HepG2 (cell line): ENCODE data around the gene SLC16A13. TPM values are rescaled to one million over a fixed set of nuclear protein-coding genes. Genes with fewer than 3 reads are reported as not detected.

Source experiments
- ATAC-seq: fragments of 200-7000 bp; cut with Tn5 transposase; 3 replicates; pipeline ENCODE4 v1.9.1; 2020; ENCODE audit warnings: mild to moderate bottlenecking, moderate library complexity
- BruUV-seq: library from RNA; stranded (reverse); fragments of 400-500 nt; replicated peaks from 2 replicates; lab custom pipeline; 2021; lab: Mats Ljungman, UMichigan
- CTCF ChIA-PET: fragments of 300-600 bp; formaldehyde crosslinking; extraction: SDS; loops from one replicate; lab custom pipeline; 2021; ENCODE audit warnings: low total read pairs, inconsistent platforms, low intra/inter-chr PET ratio; lab: Yijun Ruan, JAX
- POLR2A ChIA-PET: fragments of 350-600 bp; sonication (Branson Sonifier 250); formaldehyde crosslinking; loops from one replicate; lab custom pipeline; 2020; ENCODE audit warnings: antibody characterized with exemption, inconsistent platforms; lab: Yijun Ruan, JAX
- DNase-seq: peaks from one replicate; pipeline ENCODE4 v3.0.0-alpha.2; 2015; ENCODE audit warnings: low spot score
- FAIRE-seq: peaks from 3 replicates; lab custom pipeline; 2011; peaks lifted over from hg19 to GRCh38; lab: Jason Lieb, UNC
- H2AFZ ChIP-seq: one replicate; pipeline ENCODE4 v1.6.1; 2011; ENCODE audit warnings: low read length, inconsistent platforms
- H3K27ac ChIP-seq: fragments of 300-600 bp; 3 replicates; pipeline ENCODE4 v1.8.0; 2011; ENCODE audit warnings: mixed run types, mild to moderate bottlenecking, mixed read lengths, low read length, inconsistent platforms; ENCODE audit not compliant: insufficient read depth; ENCODE audit errors: extremely low read length
- H3K27me3 ChIP-seq, 2 experiments: fragments of 200-600 bp in 1 of 2; 2 replicates in 1 of 2; 3 replicates in 1 of 2; pipeline versions ENCODE4 v1.6.0 to v1.8.0; 2011; ENCODE audit warnings: low read length in 2 of 2, mild to moderate bottlenecking in 2 of 2, moderate library complexity in 2 of 2, inconsistent platforms in 1 of 2; ENCODE audit not compliant: insufficient read depth in 2 of 2, control insufficient read depth in 1 of 2
- H3K36me3 ChIP-seq, 2 experiments: fragments of 200-600 bp in 1 of 2; replicated peaks in 1 of 2; 2 replicates in 1 of 2; 3 replicates in 1 of 2; pipeline versions ENCODE4 v1.5.1 to v1.8.0; 2011; ENCODE audit warnings: low read length in 2 of 2, inconsistent platforms in 1 of 2; ENCODE audit not compliant: insufficient read depth in 2 of 2, control insufficient read depth in 1 of 2
- H3K4me1 ChIP-seq: 2 replicates; pipeline ENCODE4 v1.5.1; 2012; ENCODE audit warnings: low read length, inconsistent platforms; ENCODE audit not compliant: insufficient read depth
- H3K4me2 ChIP-seq: 2 replicates; pipeline ENCODE4 v1.6.0; 2011; ENCODE audit warnings: low read depth, low read length, inconsistent platforms
- H3K4me3 ChIP-seq, 3 experiments: fragments of 200-600 bp in 1 of 3; sonication (generic), shearing (Covaris generic) in 1 of 3; replicated peaks in 1 of 3; 2 replicates each; pipeline ENCODE4 v1.5.1; 2011 to 2016; ENCODE audit warnings: low read length in 3 of 3, inconsistent platforms in 2 of 3, low read depth in 2 of 3, mild to moderate bottlenecking in 2 of 3, control low read depth in 1 of 3, mixed read lengths in 1 of 3; ENCODE audit not compliant: insufficient read depth in 1 of 3
- H3K79me2 ChIP-seq: one replicate; pipeline ENCODE4 v1.6.1; 2011; ENCODE audit warnings: low read length, inconsistent platforms; ENCODE audit not compliant: insufficient read depth
- H3K9ac ChIP-seq: 2 replicates; pipeline ENCODE4 v1.6.0; 2011; ENCODE audit warnings: mild to moderate bottlenecking, low read depth, low read length, inconsistent platforms; ENCODE audit not compliant: insufficient read depth
- H3K9me3 ChIP-seq: 2 replicates; pipeline ENCODE4 v1.5.1; 2012; ENCODE audit warnings: mild to moderate bottlenecking, low read length
- H4K20me1 ChIP-seq: 2 replicates; pipeline ENCODE4 v1.6.0; 2011; ENCODE audit warnings: inconsistent platforms, mild to moderate bottlenecking, low read length, moderate library complexity; ENCODE audit not compliant: insufficient read depth
- CENPBD1 ChIP-seq: sonication (generic); formaldehyde crosslinking; IDR thresholded peaks from 2 replicates; pipeline ENCODE4 v1.8.0; 2022; ENCODE audit warnings: missing genetic modification reagents, low read depth, mild to moderate bottlenecking, borderline replicate concordance
- FOXM1 ChIP-seq: sonication (generic); formaldehyde crosslinking; IDR thresholded peaks from 2 replicates; pipeline ENCODE4 v1.5.0; 2020; ENCODE audit warnings: missing genetic modification reagents
- GATA4 ChIP-seq: sonication (generic); IDR thresholded peaks from 2 replicates; pipeline ENCODE4 v1.6.1; 2016; ENCODE audit warnings: antibody characterized with exemption, low read depth, borderline replicate concordance
- KLF15 ChIP-seq: sonication (generic); formaldehyde crosslinking; IDR thresholded peaks from 2 replicates; pipeline ENCODE4 v1.8.1; 2023; ENCODE audit warnings: borderline replicate concordance, mild to moderate bottlenecking, inconsistent platforms, missing genetic modification reagents, mixed read lengths
- NR0B2 ChIP-seq: sonication (generic); formaldehyde crosslinking; IDR thresholded peaks from 2 replicates; pipeline ENCODE4 v1.4.0; 2020; ENCODE audit warnings: mild to moderate bottlenecking, missing genetic modification reagents
- TRIM24 ChIP-seq: sonication (generic); formaldehyde crosslinking; IDR thresholded peaks from 2 replicates; pipeline ENCODE4 v1.8.0; 2022; ENCODE audit warnings: mild to moderate bottlenecking, missing genetic modification reagents
- ZHX2 ChIP-seq, 2 experiments: sonication (generic) in 1 of 2; formaldehyde crosslinking in 1 of 2; IDR thresholded peaks; 2 replicates each; pipeline versions ENCODE4 v1.6.1 to v1.9.0; 2014 to 2022; ENCODE audit warnings: antibody characterized with exemption in 1 of 2, borderline replicate concordance in 1 of 2, inconsistent platforms in 1 of 2, low read depth in 1 of 2, missing genetic modification reagents in 1 of 2
- ZNF224 ChIP-seq: sonication (generic); formaldehyde crosslinking; IDR thresholded peaks from 2 replicates; pipeline ENCODE4 v1.5.0; 2020; ENCODE audit warnings: mild to moderate bottlenecking, missing genetic modification reagents
- ZNF264 ChIP-seq: sonication (generic); formaldehyde crosslinking; IDR thresholded peaks from 2 replicates; pipeline ENCODE4 v1.4.0; 2020; ENCODE audit warnings: missing genetic modification reagents
- ZNF451 ChIP-seq: sonication (generic); formaldehyde crosslinking; IDR thresholded peaks from 2 replicates; pipeline ENCODE4 v1.5.0; 2020; ENCODE audit warnings: mild to moderate bottlenecking, missing genetic modification reagents
- ZNF556 ChIP-seq: sonication (generic); formaldehyde crosslinking; IDR thresholded peaks from 2 replicates; pipeline ENCODE4 v1.4.0; 2020; ENCODE audit warnings: mild to moderate bottlenecking, missing genetic modification reagents, borderline replicate concordance
- ZNF615 ChIP-seq: sonication (generic); formaldehyde crosslinking; IDR thresholded peaks from 2 replicates; pipeline ENCODE4 v1.5.0; 2020; ENCODE audit warnings: mild to moderate bottlenecking, missing genetic modification reagents, borderline replicate concordance
- WGBS: methylation state at CpG from one replicate; pipeline ENCODE4 v1.1.6; 2017; ENCODE audit warnings: low lambda C conversion rate; 5-methylcytosine and 5-hydroxymethylcytosine counted together
- in situ Hi-C: cut with HindIII; loops from 2 replicates; pipeline ENCODE4 v1.10.0; 2017; ENCODE audit warnings: low pct_unique_long_range_greater_than_20kb; ENCODE audit not compliant: extremely low pct_ligation_motif_present
- intact Hi-C: fragments of 100-400 bp; cut with micrococcal nuclease; formaldehyde crosslinking; loops from one replicate; pipeline ENCODE4 v1.10.0; 2022; ENCODE audit not compliant: unreplicated experiment
- polyA plus RNA-seq, 8 experiments: library from polyadenylated mRNA; depleted of rRNA in 3 of 8; stranded (reverse) in 7 of 8; unstranded in 1 of 8; fragments of >200 nt; fragmentation: Illumina TruSeq in 4 of 8; extraction: Trizol in 4 of 8; gene quantifications; 2 replicates each; pipeline versions ENCODE4 v1.2.1 to v1.2.3, GENCODE V29; 2011 to 2016; ENCODE audit warnings: low read depth in 4 of 8, missing spikeins in 1 of 8, mixed read lengths in 1 of 8; ENCODE audit not compliant: insufficient read depth in 1 of 8
- total RNA-seq, 5 experiments: library from RNA; depleted of rRNA; stranded (reverse); fragments of >200 nt; fragmentation: Illumina TruSeq; extraction: Trizol; gene quantifications; 2 replicates each; pipeline ENCODE4 v1.2.3, GENCODE V29; 2016; ENCODE audit warnings: low read depth in 1 of 5

The SLC16A13 gene
- total and polyA plus RNA-seq, 2 of the 13 experiments (the other 11 are each of a cell fraction or from before 2014, with no cell fraction given), result 2.2 to 3.0 TPM

- BruUV-seq, result no TSS peak
- in situ Hi-C loops, result loop anchor here (10.0 kb wide), 1 partner anchor 354 kb away; no protein-coding TSS in a partner anchor
- no peak for TF ChIP-seq TRIM24 (CRISPR knock-in tag)
- no peak for TF ChIP-seq ZHX2 (IDR thresholded peaks at IDR 0.05; ENCODE audit: low read depth)
- TF ChIP-seq ZHX2 (CRISPR knock-in tag; IDR thresholded peaks at IDR 0.05; ENCODE audit: borderline replicate concordance), result no peak
- TF ChIP-seq NR0B2 (CRISPR knock-in tag), result no peak
- TF ChIP-seq FOXM1 (CRISPR knock-in tag), result no peak
- no peak for TF ChIP-seq ZNF264 (CRISPR knock-in tag)
- TF ChIP-seq ZNF224 (CRISPR knock-in tag), result no peak
- TF ChIP-seq ZNF451 (CRISPR knock-in tag), result no peak
- TF ChIP-seq ZNF556 (CRISPR knock-in tag), result no peak
- no peak for TF ChIP-seq KLF15 (CRISPR knock-in tag)
- TF ChIP-seq GATA4, result no peak
- no peak for TF ChIP-seq ZNF615
- TF ChIP-seq CENPBD1 (CRISPR knock-in tag), result no peak
- FAIRE-seq (no peak), ATAC-seq (no peak), DNase-seq (no peak)
- CTCF ChIA-PET, result no interaction called here
- Histone ChIP-seq H3K4me2 (no peak overlapping the region), H3K79me2 (peaks cover 7% of the 10 kb centered on the region), H3K9ac (no peak overlapping the region), H2AFZ (no peak overlapping the region), H3K27me3 (peaks cover 0 to 6% of the 10 kb centered on the region in 2 experiments; a peak in 4 of 5 replicates), H3K4me1 (peaks cover 49% of the 10 kb centered on the region), H3K9me3 (no peaks in the 10 kb centered on the region), H3K36me3 (no peaks in the 10 kb centered on the region; a peak in 1 of 5 replicates), H3K27ac (no peak overlapping the region), H3K4me3 (no peak overlapping the region), H4K20me1 (no peaks in the 10 kb centered on the region)
- WGBS, result 97% methylated on average over 6 of the region's 10 CpGs
- intact Hi-C loops, result no loop called here
- POLR2A ChIA-PET, result no interaction called here
Measured at GRCh38 chr17:7018331-7018964, 17.4 kb upstream of the SLC16A13 start.
